Nephron progenitor cell (in vitro differentiated cells): Measurements from ENCODE around the gene POU6F2.

Source experiments
- DNase-seq: peaks from one replicate; pipeline ENCODE4 v3.0.0; 2021
- H3K27ac Mint-ChIP-seq: 2 replicates; pipeline ENCODE4 v1.8.0; 2021; ENCODE audit warnings: mild to moderate bottlenecking, moderate library complexity, mixed read lengths
- H3K27me3 Mint-ChIP-seq: 2 replicates; pipeline ENCODE4 v1.8.0; 2021; ENCODE audit warnings: mild to moderate bottlenecking, low read depth, mixed read lengths; ENCODE audit not compliant: poor library complexity
- H3K36me3 Mint-ChIP-seq: 2 replicates; pipeline ENCODE4 v1.8.0; 2021; ENCODE audit warnings: low read depth, mixed read lengths
- H3K4me1 Mint-ChIP-seq: 2 replicates; pipeline ENCODE4 v1.8.0; 2021; ENCODE audit warnings: mixed read lengths
- H3K4me3 Mint-ChIP-seq: 2 replicates; pipeline ENCODE4 v1.8.0; 2021; ENCODE audit warnings: mild to moderate bottlenecking, moderate library complexity, mixed read lengths
- H3K9me3 Mint-ChIP-seq: 2 replicates; pipeline ENCODE4 v1.8.0; 2021; ENCODE audit warnings: mild to moderate bottlenecking, moderate library complexity, mixed read lengths
- TF ChIP-seq, protein P1 (sequence below): fragments of 200-600 bp; sonication (generic); IDR thresholded peaks from 2 replicates; pipeline ENCODE4 v1.5.0; 2021; ENCODE audit warnings: antibody characterized with exemption

The POU6F2 gene

DNA sequence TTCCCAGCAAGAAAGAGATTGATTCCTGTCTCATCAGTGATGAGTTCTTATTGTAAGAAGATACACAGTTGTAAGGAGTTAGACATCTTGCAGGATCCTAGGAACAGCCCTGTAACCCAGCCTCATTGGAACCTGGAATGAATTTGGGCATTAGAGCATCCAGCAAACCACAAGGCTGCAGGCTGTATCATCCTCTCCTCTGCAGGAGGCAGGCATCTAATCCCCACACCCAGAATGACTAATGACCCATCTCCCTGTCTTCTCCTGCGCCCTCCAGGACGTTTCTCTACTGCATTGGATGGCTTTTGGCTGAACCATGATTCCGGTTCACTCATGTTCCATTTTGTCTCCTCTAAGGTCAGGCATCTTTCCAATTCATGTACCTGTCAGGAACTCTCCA is 233.9 kb downstream of the POU6F2 start:
- H3K27ac Mint-ChIP-seq: no peak overlapping the region
- no peak overlapping the region for H3K4me3 Mint-ChIP-seq
- peaks cover 4% of the 10 kb centered on the region for H3K27me3 Mint-ChIP-seq
- DNase-seq: no peak
- TF ChIP-seq, protein P1, sequence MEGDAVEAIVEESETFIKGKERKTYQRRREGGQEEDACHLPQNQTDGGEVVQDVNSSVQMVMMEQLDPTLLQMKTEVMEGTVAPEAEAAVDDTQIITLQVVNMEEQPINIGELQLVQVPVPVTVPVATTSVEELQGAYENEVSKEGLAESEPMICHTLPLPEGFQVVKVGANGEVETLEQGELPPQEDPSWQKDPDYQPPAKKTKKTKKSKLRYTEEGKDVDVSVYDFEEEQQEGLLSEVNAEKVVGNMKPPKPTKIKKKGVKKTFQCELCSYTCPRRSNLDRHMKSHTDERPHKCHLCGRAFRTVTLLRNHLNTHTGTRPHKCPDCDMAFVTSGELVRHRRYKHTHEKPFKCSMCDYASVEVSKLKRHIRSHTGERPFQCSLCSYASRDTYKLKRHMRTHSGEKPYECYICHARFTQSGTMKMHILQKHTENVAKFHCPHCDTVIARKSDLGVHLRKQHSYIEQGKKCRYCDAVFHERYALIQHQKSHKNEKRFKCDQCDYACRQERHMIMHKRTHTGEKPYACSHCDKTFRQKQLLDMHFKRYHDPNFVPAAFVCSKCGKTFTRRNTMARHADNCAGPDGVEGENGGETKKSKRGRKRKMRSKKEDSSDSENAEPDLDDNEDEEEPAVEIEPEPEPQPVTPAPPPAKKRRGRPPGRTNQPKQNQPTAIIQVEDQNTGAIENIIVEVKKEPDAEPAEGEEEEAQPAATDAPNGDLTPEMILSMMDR: no peak
- H3K9me3 Mint-ChIP-seq: no peaks in the 10 kb centered on the region
- peaks cover 18% of the 10 kb centered on the region for H3K4me1 Mint-ChIP-seq
- H3K36me3 Mint-ChIP-seq: no peaks in the 10 kb centered on the region

DNA sequence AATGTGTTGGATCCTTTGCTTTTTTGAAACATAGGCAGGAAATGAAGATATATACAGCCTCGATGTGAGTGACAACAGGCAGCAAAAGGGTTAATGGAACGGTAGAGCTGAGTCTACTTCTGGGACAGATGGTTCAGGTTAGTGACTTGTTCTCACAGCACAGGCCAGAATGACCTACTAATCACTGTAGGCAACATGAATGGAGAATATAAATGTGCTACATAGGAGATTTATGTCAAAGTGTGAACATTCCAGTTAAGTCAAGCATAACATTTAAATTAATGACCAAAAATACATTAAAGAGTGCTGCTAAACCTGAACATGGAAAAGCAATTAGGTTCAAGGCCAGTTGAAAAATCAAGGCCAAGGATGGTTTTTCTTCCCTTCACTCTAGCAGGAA is 235.2 kb downstream of the POU6F2 start:
- H3K36me3 Mint-ChIP-seq: no peaks in the 10 kb centered on the region
- H3K4me3 Mint-ChIP-seq: no peak overlapping the region
- H3K27me3 Mint-ChIP-seq: peaks cover 4% of the 10 kb centered on the region
- H3K27ac Mint-ChIP-seq: no peak overlapping the region
- peaks cover 20% of the 10 kb centered on the region for H3K4me1 Mint-ChIP-seq
- TF ChIP-seq, protein P1: no peak
- H3K9me3 Mint-ChIP-seq: no peaks in the 10 kb centered on the region
- DNase-seq: no peak

DNA sequence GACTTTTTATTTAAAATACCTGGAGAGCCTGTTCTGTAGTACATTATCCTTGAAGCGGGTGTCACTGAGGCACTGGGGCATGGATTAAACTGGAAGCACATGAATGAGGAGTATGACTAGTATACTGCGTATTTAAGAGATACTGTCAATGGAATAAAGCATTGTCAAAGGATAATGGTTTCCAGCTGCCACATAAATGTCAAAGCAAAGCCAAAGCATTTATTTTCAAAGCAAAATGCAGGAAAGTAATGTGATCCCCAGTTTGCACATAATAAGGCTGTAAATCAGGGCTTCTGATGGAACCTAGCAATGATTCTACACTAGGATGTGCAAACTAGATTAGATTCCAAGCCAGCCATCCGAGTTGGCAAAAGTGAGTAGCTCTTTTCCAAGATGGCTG is 240.1 kb downstream of the POU6F2 start:
- Mint-ChIP-seq H3K9me3 (no peaks in the 10 kb centered on the region), H3K4me3 (no peak overlapping the region), H3K4me1 (peaks cover 15% of the 10 kb centered on the region), H3K36me3 (no peaks in the 10 kb centered on the region), H3K27me3 (peaks cover 8% of the 10 kb centered on the region), H3K27ac (no peak overlapping the region)
- DNase-seq: no peak
- TF ChIP-seq, protein P1: no peak

DNA sequence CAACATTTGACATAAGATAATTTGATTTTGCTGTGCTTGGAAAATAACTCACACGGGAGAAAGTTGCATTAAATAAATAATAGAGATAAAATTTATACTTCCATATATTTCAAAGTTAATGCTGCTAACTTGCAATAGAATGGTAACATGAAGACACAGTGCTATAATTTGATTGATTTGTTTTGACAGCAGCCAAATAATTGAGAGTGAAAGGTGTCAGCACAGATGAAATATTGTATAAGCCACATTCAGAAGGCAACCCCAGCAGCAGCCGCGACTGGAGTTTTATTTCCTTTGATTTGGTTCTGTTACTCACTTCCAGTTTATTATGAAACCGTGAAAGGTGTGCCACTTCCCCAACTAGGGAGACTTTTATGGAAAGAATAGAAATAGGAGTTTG is 242.2 kb downstream of the POU6F2 start:
- TF ChIP-seq, protein P1: no peak
- H3K36me3 Mint-ChIP-seq: no peaks in the 10 kb centered on the region
- H3K4me3 Mint-ChIP-seq: no peak overlapping the region
- H3K4me1 Mint-ChIP-seq: peaks cover 14% of the 10 kb centered on the region
- H3K27me3 Mint-ChIP-seq: peaks cover 4% of the 10 kb centered on the region
- H3K27ac Mint-ChIP-seq: no peak overlapping the region
- no peaks in the 10 kb centered on the region for H3K9me3 Mint-ChIP-seq
- no peak for DNase-seq

DNA sequence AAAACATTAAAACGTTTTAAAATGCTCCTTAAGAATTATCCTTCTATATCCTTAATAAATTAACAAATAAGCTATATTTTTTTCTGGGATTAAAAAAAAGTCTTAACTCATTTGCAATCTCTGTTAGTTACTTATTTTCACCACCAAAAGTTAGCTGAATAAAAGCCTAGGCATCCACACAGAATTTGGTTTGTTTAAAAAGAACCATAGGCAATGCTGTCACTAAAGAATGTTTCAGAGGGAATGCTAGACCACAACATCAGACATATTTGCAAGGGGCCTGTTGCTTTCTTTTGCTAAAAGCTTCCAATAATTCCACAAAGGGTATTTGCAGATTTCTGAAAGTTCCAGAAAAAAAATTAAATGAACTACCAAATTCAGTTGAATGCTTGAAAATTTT is 244.2 kb downstream of the POU6F2 start:
- Mint-ChIP-seq H3K9me3 (no peaks in the 10 kb centered on the region), H3K4me3 (no peak overlapping the region), H3K36me3 (no peaks in the 10 kb centered on the region), H3K27ac (no peak overlapping the region), H3K27me3 (peaks cover 4% of the 10 kb centered on the region), H3K4me1 (no peaks in the 10 kb centered on the region)
- no peak for DNase-seq
- TF ChIP-seq, protein P1: no peak

DNA sequence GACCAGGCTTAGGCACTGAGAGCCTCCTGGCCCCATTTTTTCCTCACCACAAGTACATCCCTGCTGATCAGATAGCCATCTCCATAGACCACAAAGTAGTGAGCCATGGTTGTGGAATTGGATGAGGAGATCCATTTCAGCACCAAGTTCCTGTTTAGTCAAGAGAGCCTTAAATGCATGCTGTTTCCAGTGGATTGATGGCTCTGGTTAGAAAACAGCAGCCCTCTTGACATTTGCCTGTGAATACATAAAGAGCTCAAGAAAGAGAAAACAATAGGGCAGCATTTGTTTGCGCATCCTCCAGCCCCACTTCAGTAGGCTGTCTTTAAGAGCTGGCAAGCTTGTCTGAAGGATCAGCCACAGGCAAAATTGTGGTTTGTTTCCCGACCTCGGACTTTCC is 251.2 kb downstream of the POU6F2 start:
- no peak for DNase-seq
- H3K36me3 Mint-ChIP-seq: no peaks in the 10 kb centered on the region

More for the DNA sequence above, 251.2 kb downstream of the POU6F2 start:
- Mint-ChIP-seq H3K4me1 (peaks cover 13% of the 10 kb centered on the region), H3K4me3 (no peak overlapping the region), H3K9me3 (no peaks in the 10 kb centered on the region), H3K27me3 (no peaks in the 10 kb centered on the region), H3K27ac (peak overlapping the region; percentile 64)
- TF ChIP-seq, protein P1: no peak
